T-helper 22 cell (primary cell): ENCODE results near the gene PKDCC.
A peak's percentile ranks its signal among the peaks of the same experiment; 100 is the strongest.

Source experiments
- DNase-seq: peaks from one replicate; pipeline ENCODE4 v3.0.0-alpha.2; 2020; ENCODE audit warnings: low read depth

Gene PKDCC, protein sequence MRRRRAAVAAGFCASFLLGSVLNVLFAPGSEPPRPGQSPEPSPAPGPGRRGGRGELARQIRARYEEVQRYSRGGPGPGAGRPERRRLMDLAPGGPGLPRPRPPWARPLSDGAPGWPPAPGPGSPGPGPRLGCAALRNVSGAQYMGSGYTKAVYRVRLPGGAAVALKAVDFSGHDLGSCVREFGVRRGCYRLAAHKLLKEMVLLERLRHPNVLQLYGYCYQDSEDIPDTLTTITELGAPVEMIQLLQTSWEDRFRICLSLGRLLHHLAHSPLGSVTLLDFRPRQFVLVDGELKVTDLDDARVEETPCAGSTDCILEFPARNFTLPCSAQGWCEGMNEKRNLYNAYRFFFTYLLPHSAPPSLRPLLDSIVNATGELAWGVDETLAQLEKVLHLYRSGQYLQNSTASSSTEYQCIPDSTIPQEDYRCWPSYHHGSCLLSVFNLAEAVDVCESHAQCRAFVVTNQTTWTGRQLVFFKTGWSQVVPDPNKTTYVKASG

DNA sequence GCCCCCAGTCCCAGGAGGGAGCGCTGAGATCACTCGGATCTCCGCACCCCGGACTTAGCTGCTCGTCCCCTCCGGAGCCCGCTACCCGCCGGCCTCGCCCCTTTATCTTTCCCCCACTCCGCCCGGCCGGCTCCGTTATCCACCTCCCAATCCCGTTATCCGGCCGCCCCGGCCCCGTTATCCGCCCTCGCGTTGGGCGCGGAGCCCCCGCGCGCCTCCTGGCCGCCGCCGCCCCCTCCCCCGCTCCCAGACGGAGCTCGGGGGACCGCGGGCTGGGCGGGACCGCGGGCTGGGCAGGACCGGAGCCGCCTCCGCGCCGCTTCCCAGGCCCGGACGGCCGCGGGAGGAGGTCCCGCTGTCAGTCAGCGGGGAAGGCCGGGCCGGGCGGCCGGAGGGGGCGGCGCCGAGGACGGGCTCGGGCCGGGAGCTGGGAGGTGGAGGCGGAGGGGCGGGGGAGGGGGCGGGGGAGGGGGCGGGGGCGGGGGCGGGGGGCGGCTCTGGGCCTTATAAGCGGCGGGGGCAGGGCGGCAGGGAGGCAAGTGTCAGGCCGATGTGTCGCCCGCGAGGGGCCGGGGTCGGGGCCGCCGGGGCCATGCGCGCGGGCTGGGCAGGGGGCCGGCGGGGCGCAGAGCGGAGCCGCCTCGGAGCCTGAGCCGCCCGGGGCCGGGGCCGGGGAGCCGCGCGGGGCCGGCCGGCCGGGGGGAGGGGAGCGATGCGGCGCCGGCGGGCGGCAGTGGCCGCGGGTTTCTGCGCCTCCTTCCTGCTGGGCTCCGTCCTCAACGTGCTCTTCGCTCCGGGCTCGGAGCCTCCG is at the start of gene PKDCC:
PKDCC (plus strand) TSS at position 534 of the 811 bp plus-strand sequence; CDS start at position 713, 179 bp downstream.
- DNase-seq = peak; percentile 7

DNA sequence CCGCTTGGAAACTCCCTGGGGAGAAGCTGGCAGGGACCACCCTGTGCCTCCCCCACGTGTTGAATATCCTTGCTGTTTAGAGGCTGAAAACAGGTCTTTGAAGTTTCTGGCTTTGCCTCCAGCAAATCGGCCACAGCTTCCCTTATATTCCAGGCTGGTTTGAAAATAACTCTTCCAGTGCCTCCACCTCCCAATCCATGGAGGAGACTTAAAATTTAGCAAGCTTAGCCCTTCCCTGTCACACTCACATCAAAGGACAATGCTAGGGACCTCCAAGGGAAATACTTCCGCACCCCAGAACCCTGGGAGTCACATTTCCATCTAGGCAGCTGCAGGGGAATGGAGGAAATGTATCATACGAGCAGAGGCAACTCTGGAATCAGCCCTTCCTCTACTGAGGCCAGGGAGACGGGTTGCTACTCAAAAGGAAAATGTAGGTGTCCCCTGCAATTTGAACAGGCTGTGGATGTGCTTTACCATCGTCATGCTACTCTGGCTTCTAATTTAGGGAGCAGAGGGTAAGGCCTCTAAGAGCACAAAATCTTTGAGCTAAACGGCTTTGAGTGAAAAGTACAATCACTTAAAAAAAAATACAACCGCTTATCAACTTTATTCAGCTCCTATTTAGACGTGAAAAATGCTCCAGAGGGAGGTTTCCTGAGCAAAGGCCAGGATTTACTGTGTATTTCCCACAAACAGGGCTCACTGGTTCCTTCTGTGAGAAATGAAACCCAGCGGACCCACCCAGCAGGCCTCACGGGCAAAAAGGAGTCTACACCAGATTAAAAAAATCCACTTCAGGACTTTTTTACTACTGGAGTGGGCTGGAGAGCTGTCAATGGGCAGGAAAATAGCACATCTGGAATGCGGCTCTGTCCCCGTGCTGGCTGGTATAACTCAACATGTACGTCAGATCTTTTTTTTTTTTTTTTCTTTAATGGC is 49.4 kb upstream of the PKDCC start:
- DNase-seq = no peak

DNA sequence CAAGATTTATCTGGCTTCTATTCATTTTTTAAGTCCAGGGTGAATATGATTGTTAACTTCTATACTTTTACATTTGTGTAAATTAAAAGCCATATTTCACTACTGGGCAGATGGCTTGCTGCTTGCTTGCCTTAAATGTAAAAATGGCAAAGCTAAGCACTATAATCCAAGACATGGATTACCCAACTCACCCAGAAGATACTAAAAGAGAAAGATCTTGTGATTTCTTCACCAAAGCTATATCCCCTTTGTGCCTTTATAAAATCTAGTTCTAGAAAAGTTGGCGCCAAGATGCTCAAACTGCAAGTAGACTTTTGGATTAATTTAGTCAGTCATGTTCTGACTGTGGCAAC is 48.7 kb upstream of the PKDCC start:
- DNase-seq = no peak

DNA sequence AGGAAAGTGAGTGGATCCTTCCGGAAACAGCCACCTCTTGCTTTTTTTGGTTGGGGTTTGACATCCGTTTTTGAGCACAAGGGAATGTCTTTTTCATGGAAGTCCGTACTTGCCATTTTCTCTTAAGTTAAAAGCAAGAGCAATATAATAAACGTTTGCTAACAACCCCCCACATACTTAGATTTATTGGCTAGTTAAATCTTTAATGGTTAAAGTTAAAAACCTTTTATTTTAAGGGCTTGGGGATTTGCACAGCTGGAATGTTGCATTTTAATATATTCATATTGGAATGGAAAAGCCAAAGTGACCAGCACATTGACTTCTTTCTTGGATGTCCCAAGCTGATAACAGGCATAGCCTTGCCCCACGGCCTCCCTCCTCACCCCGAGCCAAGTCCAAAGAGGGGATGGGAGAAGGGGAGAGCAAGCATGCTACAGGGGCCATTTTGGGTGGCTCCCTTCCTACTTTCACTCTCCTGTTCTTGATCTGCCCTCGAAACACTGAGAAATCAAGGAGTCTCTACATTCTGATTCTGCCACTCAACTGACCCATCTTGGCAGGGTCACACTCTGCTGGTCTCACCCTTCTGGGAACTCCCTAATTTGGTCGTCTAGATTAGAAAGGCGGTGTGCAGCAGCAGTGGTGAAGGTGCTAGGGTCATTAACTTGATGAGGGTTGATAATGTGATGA is 48.1 kb upstream of the PKDCC start:
- DNase-seq = no peak

DNA sequence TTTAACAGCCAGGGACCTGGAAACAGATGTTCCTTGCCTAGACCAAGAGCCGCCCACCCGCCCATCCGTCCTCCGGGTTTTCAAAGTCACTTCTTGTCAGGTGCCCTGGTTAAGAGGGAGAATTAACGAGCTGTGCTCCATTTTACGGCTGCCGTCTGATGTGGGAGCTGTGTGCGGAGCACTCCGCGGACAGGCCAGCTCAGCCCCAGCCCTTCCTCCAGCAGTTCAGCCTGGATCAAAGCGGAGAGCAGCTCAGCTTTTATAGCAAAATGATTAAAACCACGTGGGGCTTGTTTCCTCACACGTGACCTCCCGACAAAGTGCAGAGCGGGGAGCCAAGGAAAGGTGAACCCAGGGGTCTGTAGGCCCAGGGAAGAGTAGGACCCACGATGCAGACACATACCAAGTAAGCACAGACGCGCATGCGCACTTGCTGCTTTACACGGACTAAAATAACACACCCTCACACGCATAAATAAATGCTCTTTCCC is 46.1 kb upstream of the PKDCC start:
- no peak for DNase-seq

DNA sequence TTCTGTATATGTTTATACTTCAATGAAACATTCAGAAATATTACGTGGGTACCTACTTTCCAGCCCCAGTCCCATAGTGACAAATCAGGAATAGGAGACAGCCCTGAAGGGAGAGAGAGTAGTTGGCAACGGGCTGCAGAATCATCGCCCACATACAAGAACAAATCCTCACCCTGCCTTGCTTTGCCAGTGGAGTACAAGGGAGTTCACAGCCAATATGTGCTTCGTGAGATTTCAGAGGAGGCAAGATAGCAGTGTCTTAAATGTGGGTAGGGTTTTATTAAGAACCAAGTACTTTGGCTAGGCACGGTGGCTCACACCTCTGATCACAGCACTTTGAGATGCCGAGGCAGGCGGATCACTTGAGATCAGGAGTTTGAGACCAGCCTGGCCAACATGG is 40.3 kb upstream of the PKDCC start:
- no peak for DNase-seq

DNA sequence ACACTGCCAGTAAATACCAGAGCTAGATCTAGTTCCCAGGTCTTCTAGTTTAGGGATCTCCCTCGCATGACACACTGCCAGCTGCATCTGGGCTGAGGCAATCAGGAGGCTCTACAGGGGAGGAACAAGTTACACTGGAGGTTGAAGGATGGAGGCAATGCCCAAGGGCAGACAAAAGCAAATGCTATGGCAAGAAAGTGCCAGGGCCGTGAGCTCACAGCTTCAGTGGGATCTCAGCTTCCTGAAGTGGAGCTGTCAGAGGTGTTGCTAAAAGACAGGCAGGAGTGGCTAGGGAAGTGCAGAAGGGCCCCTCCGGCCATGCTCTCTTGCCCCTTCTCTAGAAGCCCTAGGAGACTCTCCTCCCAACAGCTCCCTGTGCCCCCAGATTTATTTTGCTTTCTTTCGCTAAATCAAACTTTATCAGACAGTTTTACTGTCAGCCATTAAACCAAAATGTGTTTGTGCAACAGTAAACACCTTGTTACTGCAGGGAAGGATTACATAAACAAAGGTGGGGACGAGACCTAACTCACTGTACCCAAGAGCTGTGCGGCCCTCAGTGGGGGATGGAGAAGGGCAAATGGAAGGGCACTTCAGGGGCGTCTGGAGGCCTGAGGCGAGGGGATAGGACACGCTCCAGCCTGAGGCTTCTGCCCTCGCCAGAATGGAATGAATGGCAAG is 39.4 kb upstream of the PKDCC start:
- DNase-seq = no peak

DNA sequence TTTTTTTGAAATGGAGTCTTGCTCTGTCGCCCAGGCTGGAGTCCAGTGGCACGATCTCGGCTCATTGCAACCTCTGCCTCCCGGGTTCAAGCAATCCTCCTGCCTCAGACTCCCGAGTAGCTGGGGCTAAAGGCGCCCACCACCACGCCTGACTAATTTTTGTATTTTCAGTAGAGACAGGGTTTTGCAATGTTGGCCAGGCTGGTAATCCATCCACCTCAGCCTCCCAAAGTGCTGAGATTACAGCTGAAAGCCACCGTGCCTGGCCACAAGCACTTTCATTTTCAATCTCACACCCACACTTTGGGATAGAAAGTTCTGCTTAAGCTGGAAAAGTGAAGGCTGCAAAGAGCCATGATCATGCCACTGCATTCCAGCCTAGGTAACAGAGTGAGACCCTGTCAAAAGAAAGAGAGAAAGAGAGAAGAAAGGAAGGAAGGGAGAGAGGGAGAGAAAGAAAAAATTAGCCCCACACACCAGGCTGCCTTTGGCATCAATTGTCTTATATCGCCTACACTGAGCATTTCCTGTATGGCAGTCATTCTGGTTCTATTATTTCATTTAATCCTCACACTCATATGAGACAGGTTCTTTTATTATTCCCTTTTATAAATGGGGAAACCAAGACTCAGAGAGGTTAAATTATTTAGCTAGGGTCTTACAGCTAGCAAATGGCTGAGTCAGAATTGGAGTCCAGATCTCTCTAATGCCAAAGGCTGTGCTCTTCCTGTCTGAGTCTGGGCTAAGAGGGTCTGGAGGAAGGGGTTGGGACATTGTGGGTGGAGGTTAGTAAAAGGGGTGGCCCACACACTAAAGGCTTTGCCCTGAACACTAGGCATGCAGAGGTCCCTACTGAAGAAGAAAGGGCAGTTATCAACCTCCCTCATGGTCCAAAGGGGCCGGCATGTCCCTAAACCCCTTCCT is 37.9 kb upstream of the PKDCC start:
- DNase-seq = no peak

DNA sequence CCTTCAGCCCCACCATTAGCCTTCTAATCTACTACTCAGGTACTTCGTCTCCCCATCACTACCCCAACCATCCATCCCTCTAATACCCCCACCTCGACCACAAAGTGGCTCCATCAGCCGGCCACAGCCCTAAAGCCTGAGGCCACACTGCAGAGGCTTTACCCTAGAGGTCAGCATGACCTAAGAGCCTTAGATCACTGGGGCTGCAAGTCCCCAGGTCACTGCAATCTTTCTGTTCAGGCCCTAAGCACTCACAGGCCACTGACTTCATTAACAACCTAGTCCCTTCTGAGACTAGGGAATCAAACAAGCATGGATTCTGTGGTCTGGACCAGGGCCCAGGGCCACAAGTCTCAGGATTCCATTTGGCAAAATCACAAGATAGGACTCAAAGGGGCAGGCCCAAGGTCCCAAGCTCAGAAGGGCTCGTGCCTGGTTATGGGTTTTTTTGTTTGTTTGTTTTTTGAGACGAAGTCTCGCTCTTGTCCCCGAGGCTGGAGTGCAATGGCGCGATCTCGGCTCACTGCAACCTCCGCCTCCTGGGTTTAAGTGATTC is 37.0 kb upstream of the PKDCC start:
- DNase-seq = no peak

DNA sequence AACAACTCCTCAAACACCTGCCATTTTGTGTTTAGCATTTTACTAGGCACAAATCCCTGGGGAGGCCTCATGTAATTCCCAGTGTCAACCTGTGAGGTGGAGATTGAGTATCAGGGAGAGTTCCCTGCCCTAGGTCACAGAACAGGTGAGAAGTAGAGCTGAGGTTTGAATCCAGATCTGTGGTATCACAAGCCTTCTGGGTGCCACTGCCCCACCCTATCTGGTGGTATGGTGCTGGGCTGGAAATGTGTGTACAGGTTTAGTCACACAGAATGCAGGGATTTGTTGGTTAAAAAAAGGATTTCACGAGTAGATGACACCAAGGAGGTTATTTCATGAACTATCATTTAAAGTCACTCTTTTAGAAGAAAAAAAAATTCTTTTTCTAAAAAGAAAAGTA is 35.7 kb upstream of the PKDCC start:
- no peak for DNase-seq

DNA sequence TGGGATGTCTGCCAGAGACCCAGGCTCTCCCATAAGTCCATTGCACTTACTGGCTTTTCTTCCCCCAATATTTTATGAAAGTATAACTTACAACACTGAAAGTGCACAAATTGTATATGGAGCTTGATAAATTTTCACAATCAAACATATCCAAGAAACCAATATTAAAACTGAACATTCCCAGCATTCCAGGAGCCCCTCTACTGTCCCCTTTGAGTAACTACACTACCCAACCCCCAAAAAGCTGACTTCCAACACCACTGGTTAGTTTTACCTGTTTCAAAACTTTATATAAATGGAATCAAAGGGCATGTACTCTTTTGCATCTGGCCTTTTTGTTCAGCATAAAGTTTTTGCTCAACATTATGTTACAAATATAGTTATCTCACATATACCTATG is 35.2 kb upstream of the PKDCC start:
- no peak for DNase-seq

DNA sequence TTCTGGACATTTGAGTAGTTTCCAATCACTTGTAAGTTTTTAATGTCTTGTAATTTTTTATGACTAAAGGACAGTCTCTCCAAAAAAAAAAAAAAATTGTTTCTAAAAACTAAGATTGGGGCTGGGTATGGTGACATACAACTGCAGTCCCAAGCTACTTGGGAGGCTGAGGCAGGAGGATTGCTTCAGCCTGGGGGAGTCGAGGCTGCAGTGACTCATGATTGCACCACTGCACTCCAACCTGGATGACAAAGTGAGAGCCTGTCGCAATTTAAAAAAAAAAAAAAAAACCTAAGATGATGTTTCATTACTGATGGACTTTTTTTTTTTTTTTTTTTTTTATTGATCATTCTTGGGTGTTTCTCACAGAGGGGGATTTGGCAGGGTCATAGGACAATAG is 34.4 kb upstream of the PKDCC start:
- no peak for DNase-seq

DNA sequence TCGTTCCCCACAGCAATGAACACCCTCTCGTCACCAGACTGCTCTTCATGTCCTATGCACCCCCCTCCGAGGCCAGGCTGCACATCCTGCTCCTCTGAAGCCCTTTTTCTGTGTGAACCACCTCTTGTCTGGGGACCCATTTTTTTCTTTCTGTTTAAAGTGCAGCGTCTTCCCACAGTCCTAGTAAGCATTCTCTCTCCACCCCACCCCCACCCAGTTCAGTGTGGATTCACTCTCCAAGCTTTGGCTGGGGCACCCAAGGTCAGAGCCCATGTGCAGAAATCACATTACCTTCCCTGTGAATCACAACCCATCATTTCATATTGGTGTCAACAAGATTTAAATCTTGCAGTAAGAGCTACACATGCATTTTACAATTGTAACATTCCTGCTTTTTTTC is 26.4 kb upstream of the PKDCC start:
- DNase-seq = no peak

DNA sequence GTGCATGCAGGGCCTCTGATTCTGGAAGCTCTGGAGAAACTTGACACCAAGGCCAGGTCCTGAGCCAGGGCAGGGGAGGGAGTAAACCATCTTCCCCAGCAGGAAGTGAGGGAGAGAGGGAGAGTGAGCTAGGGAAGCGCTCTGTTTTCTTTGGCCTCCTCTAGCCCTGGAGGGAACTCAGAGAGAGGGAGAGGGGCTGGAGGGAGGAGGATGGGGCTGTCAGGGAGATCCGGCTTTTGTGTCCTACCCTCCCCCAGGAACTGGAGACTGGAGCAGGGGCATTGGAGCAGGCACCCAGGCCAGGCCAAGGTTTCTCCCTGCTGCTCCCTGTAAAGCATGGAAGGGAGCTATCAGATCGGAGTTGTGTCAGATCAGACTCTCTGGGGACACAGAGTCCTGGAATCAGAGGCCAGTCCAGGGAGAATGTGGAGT is 22.7 kb upstream of the PKDCC start:
- DNase-seq = no peak

DNA sequence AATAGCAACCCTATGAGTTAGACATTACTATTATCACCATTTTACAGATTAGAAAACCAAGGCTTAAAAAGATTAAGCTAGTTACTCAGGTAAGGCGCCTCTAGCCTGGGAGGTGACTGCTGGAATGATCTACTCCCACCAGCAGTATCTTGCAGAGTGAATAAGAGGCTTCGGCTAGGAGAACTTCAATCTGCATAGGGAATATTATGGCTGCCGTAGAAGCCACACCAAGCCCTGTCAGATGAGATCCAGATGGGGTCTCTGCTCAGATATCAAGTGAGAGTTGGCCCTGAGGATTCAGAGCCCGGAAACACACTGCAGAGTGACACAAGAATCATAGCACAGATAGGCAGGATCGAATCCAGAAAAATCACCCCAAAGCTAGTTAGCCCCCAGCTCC is 21.5 kb upstream of the PKDCC start:
- no peak for DNase-seq

DNA sequence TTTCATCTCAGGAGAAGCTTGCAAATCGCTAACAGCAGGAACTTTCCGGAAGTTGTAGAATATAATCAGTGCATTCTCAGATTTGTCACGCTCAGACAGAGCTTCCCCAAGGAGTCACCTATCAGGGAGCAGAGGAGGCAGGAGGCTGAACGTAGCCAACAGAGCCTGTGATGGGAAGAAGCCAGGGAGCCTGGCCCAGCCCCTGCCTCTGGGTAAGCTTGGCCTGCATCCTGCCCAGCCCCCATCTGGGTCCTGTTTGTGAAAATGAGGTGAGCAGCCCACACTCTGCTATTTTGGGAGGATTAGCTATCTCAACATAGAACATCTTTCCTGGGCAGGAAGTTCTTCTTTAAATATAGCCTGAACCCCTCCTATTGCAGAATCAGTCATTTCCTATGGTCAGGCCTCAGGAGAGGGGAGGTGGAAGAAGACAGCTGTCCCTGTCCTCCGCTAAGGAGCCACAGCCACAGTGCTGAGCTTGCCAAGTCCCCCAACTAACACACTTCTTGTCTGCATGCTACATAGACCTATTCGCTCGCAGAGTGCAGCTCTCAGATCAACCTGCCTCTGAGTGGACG is 19.2 kb upstream of the PKDCC start:
- no peak for DNase-seq

DNA sequence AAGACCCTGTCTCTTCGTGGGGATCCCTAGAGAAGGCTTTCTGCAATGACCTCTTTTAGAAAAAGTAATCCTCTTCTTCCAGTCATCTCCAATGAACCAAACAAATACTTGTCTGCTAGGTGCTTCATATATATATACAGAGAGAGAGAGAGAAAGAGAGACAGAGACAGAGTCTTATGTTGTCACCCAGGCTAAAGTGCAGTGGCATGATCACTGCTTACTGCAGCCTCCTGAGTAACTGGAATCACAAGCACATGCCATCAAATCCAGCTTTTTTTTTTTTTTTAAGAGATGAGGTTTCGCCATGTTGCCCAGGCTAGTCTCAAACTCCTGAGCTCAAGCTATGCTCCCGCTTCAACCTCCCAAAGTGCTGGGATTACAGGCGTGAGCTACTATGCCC is 18.6 kb upstream of the PKDCC start:
- no peak for DNase-seq

DNA sequence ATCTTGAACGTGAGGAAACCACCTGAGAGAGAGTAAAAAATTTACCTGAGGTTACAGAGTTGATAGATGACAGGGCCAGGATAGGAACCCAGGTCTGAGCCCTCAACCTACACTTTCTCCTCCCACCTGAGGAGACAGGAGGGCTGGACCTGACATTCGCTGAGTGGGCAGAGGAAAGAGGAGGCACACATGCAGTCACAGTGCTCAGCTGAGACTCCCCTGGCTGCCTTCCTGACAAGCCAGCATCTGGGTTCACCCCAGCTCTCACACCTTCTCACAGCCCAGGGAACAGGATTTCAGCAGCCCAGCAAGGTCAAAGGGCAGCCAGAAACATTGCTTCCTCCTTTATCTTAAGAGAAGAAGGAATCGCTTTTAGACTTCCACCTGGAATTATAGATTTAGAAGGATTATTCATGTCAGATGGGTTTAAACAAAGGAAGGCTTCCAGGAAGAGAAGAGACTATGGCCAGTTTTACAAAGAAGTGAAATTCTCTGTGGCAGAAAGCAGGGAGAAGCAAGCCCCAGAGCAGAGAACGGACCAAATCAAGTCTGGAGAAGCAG is 18.1 kb upstream of the PKDCC start:
- no peak for DNase-seq
